ENCODE results near the gene SPEG. TPM values are rescaled to one million over a fixed set of nuclear protein-coding genes. Genes with fewer than 3 reads are reported as not detected.

SPEG gene
- total and polyA plus RNA-seq, 2 of the 8 experiments (the other 6 are each of a cell fraction or from before 2014, with no cell fraction given), result 19.9 to 32.0 TPM

GRCh38 chr2:219489315-219489714, 54.7 kb downstream of the SPEG start:
- H2BK12ac ChIP-seq (ENCODE audit: low read depth, low read length), result no peak overlapping the region
- H3K36me3 ChIP-seq (ENCODE audit: control insufficient read depth in 2 of 4, insufficient read depth in 4 of 4, low read length in 3 of 4), result no peaks in the 10 kb centered on the region; a peak in 1 of 8 replicates
- H4K8ac ChIP-seq (ENCODE audit: extremely low read depth, insufficient read depth, low read length), result no peak overlapping the region
- WGBS, 2 experiments (ENCODE audit: extremely low coverage in 1 of 2, insufficient coverage in 1 of 2, insufficient read length in 1 of 2, insufficient replicate concordance in 2 of 2, low coverage in 1 of 2, low lambda C conversion rate in 2 of 2, missing lambda C conversion rate in 1 of 2), result 77% methylated on average over 7 of the region's 9 CpGs; no CpG with 5 or more reads in 1 of the 2 experiments
- FAIRE-seq (no peak), DNase-seq (ENCODE audit: low read depth in 1 of 2, low spot score in 2 of 2) (no peak)
- H3K56ac ChIP-seq (replicated peaks; ENCODE audit: insufficient read length, low read depth, low read length), result no peak overlapping the region
- peaks cover 6% of the 10 kb centered on the region; the same call in 1 of the 2 replicates for H3K23me2 ChIP-seq (ENCODE audit: low read depth, low read length)
- no peak overlapping the region for H3K18ac ChIP-seq (ENCODE audit: extremely low read depth, low read length)
- H3K23ac ChIP-seq (ENCODE audit: insufficient read length), result no peak overlapping the region
- no peak overlapping the region for H2BK120ac ChIP-seq (replicated peaks; ENCODE audit: low read depth, low read length)
- no peak overlapping the region for H2AFZ ChIP-seq (ENCODE audit: low read length)
- peaks cover 14 to 34% (median 28%) of the 10 kb centered on the region in 4 experiments for H3K27me3 ChIP-seq (replicated peaks in 1 of 4; ENCODE audit: control insufficient read depth in 3 of 4, extremely low read depth in 1 of 4, insufficient read depth in 3 of 4, low read length in 3 of 4)
- no peaks in the 10 kb centered on the region for H4K20me1 ChIP-seq (replicated peaks in 1 of 2; ENCODE audit: control insufficient read depth in 1 of 2, insufficient read depth in 2 of 2, low read length in 2 of 2)
- H4K91ac ChIP-seq (replicated peaks; ENCODE audit: insufficient read length, low read length), result no peak overlapping the region
- ChIA-PET POLR2A (ENCODE audit: partially characterized antibody) (interaction anchor here (1.1 to 19.9 kb wide), 7 partner anchors 10 to 40 kb away, joined by 3 to 216 read pairs (median 5); partner anchors contain the start of genes ASIC4 and GMPPA), CTCF (ENCODE audit: partially characterized antibody) (interaction anchor here (3.5 to 113.1 kb wide), 4 partner anchors 0 to 87 kb away, joined by 37 to 7248 read pairs (median 3661); partner anchors contain the start of genes ASIC4, CHPF, DES and GMPPA)
- H4K5ac ChIP-seq (ENCODE audit: insufficient read length, low read depth, low read length), result no peak overlapping the region
- no peak overlapping the region for H2AK5ac ChIP-seq (ENCODE audit: low read depth, low read length)
- no peaks in the 10 kb centered on the region for H3K9me3 ChIP-seq (ENCODE audit: insufficient read depth in 2 of 2, low read depth in 1 of 2, low read length in 1 of 2)
- peaks cover 6 to 35% (median 27%) of the 10 kb centered on the region in 4 experiments for H3K4me1 ChIP-seq (replicated peaks in 1 of 4; ENCODE audit: control insufficient read depth in 3 of 4, insufficient read depth in 4 of 4, low read length in 3 of 4)
- no peak overlapping the region for H3K4me3 ChIP-seq (ENCODE audit: extremely low read depth in 1 of 4, insufficient read depth in 2 of 4, low read depth in 3 of 4, low read length in 4 of 4)
- H3K27ac ChIP-seq (ENCODE audit: low read depth, low read length), result no peak overlapping the region
- H2BK15ac ChIP-seq (ENCODE audit: low read length), result no peak overlapping the region
- TF ChIP-seq EGR1 (IDR thresholded peaks at IDR 0.05; ENCODE audit: borderline replicate concordance, low read depth, low read length) (no peak), SP2 (IDR thresholded peaks at IDR 0.05; ENCODE audit: low read length) (no peak), CBX8 (IDR thresholded peaks at IDR 0.05; ENCODE audit: borderline replicate concordance, low read depth, low read length) (no peak), BRCA1 (IDR thresholded peaks at IDR 0.05; ENCODE audit: low read depth, low read length) (no peak), JUN (IDR thresholded peaks at IDR 0.05; ENCODE audit: low read depth, low read length) (no peak), TBP (IDR thresholded peaks at IDR 0.05; ENCODE audit: low read depth, low read length) (no peak), PHF8 (conservative IDR thresholded peaks at IDR 0.05; ENCODE audit: low read depth, low read length) (no peak)
- no peak overlapping the region for H3K9ac ChIP-seq (replicated peaks in 1 of 4; ENCODE audit: extremely low read depth in 1 of 4, low read depth in 3 of 4, low read length in 3 of 4)
- H2BK5ac ChIP-seq (ENCODE audit: low read depth, low read length), result no peak overlapping the region
- no peaks in the 10 kb centered on the region for H3K79me2 ChIP-seq (ENCODE audit: control insufficient read depth in 1 of 2, insufficient read depth in 2 of 2, low read length in 2 of 2)
- no peak overlapping the region for H3K4ac ChIP-seq (replicated peaks; ENCODE audit: insufficient read length, low read depth, low read length)
- H2BK20ac ChIP-seq (ENCODE audit: low read length), result no peak overlapping the region
- no peak overlapping the region for H3K4me2 ChIP-seq (ENCODE audit: insufficient read depth in 1 of 2, low read depth in 2 of 2, low read length in 2 of 2)
- H3K79me1 ChIP-seq (ENCODE audit: low read depth, low read length), result no peaks in the 10 kb centered on the region
- H3K14ac ChIP-seq (ENCODE audit: insufficient read length), result no peak overlapping the region
